CD4-positive, alpha-beta T cell treated with Interleukin-4 for 4 hours (primary cell): Measurements from ENCODE around the gene CCPG1.

Experiments
- DNase-seq: peaks from one replicate; pipeline ENCODE4 v3.0.0-alpha.2; 2020

The CCPG1 gene

DNA sequence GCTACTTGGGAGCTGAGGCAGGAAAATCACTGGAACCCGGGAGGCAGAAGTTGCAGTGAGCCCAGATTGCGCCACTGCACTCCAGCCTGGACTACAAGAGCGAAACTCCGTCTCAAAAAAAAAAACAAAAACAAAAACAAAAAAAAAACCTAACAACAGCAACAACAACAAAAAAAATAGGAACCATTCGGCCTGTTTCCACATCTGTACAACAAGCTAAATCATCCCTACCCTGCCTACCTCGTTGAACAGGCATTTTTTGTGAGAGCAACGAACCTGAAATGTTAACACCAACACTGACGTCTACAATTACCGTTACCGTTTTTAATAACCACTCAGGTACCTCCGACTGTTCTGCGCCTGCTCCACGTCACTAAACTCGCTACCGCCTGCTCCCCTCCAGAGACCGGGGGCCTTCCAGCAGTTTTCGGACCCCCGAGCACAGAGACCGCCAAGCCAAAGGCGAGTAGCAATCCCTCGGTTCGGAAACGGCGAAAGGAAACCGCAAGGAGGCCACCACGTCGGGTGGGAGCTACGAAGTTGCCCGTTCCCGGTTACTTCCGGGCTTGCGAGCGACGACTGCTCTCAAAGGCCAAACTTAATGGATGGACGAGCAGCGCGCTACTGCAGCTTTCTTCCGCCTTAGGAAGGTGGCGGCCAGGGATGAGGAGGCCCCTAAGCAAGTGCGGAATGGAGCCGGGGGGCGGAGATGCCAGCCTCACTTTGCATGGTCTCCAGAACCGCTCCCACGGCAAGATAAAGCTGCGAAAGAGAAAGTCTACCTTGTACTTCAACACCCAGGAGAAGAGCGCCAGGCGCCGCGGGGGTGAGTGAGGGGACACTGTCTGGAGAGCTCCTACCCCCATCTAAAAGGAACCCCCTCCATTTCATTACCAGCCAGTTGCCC, 89.3 kb downstream of the CCPG1 start, which contains the start of the genes PIGB and PIGBOS1:
Gene PIGB (plus strand): TSS at position 635 of the 907 bp plus-strand sequence. CDS start 29 bp downstream, at position 664.
Gene PIGBOS1 (minus strand): TSS at position 536 of the 907 bp plus-strand sequence. CDS start 1,331 bp downstream, outside the sequence.
- peak; percentile 84 for DNase-seq
